Measurements from ENCODE around the gene MYO3B. TPM values are rescaled to one million over a fixed set of nuclear protein-coding genes. Genes with fewer than 3 reads are reported as not detected.

MYO3B gene
- total and polyA plus RNA-seq, 2 donors (not counting 1 experiment from before 2014, with no cell fraction given), result not detected

DNA sequence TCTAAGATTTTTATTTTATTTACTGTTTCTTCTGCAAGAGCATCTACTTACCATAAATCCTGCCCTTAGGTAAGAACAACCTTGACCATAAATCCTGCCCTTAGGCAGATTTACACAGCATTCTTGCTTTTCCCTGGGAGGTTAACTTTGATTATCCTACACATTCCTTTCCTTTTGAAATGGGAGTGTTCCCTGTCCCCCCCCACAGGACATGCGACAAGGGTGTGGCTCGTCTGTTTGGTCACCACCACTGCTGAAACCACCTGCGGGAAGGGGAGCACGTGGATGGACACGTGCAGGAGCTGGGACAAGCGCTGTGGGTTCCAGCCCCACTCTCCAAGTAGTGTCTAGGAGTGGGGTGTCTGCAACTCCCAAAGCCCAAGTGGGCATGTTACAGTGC lies 297.9 kb downstream of the MYO3B start:
- TF ChIP-seq, protein P1, sequence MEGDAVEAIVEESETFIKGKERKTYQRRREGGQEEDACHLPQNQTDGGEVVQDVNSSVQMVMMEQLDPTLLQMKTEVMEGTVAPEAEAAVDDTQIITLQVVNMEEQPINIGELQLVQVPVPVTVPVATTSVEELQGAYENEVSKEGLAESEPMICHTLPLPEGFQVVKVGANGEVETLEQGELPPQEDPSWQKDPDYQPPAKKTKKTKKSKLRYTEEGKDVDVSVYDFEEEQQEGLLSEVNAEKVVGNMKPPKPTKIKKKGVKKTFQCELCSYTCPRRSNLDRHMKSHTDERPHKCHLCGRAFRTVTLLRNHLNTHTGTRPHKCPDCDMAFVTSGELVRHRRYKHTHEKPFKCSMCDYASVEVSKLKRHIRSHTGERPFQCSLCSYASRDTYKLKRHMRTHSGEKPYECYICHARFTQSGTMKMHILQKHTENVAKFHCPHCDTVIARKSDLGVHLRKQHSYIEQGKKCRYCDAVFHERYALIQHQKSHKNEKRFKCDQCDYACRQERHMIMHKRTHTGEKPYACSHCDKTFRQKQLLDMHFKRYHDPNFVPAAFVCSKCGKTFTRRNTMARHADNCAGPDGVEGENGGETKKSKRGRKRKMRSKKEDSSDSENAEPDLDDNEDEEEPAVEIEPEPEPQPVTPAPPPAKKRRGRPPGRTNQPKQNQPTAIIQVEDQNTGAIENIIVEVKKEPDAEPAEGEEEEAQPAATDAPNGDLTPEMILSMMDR (IDR thresholded peaks at IDR 0.05), result no peak
- no peak for TF ChIP-seq EZH2 (IDR thresholded peaks at IDR 0.05; ENCODE audit: borderline replicate concordance, insufficient read depth, low read depth, low read length, poor library complexity, severe bottlenecking)

DNA sequence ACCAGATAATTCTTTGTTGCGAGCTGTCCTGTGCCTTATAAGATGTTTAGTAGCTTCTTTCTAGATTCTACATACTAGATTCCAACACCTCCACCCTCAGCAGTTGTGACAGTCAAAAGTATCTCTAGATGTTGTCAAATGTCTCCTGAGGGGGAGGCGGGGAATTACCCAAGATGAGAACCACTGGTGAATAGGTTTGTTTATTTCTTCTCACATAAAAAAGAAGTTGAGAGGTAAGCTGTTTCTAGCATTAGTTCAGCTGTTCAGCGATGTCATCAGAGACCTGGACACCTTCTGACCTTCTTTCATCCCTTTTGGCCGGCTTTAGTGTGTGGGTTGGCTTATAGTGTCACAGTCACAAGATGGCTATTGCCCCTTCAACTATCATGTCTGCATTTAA lies 299.7 kb downstream of the MYO3B start:
- POLR2A ChIA-PET, result no interaction called here
- no peaks in the 10 kb centered on the region for H3K4me1 Mint-ChIP-seq
- H4K20me1 ChIP-seq (ENCODE audit: control insufficient read depth, insufficient read depth, low read length, poor library complexity, severe bottlenecking), result no peaks in the 10 kb centered on the region
- H3K27me3 Mint-ChIP-seq, result peaks cover 8% of the 10 kb centered on the region
- ATAC-seq (ENCODE audit: low read depth), result no peak
- H3K4me3 Mint-ChIP-seq, result no peak overlapping the region
- H3K27ac Mint-ChIP-seq, result no peak overlapping the region
- no peaks in the 10 kb centered on the region for H3K27me3 ChIP-seq (replicated peaks in 1 of 4; ENCODE audit: control extremely low read depth in 1 of 4, control insufficient read depth in 3 of 4, insufficient read depth in 4 of 4, low read length in 3 of 4)
- no peak for DNase-seq
- H3K36me3 ChIP-seq (replicated peaks in 1 of 2; ENCODE audit: control extremely low read depth in 1 of 2, control insufficient read depth in 1 of 2, extremely low read depth in 1 of 2, insufficient read depth in 2 of 2, low read length in 1 of 2), result no peaks in the 10 kb centered on the region
- H3K27ac ChIP-seq (ENCODE audit: low read length in 2 of 2), result no peak overlapping the region
- TF ChIP-seq, protein P1 (IDR thresholded peaks at IDR 0.05), result no peak
- no peak for TF ChIP-seq EZH2 (IDR thresholded peaks at IDR 0.05; ENCODE audit: borderline replicate concordance, insufficient read depth, low read depth, low read length, poor library complexity, severe bottlenecking)
- intact Hi-C loops (cut with micrococcal nuclease), result no loop called here
- H3K9ac ChIP-seq (ENCODE audit: low read length), result no peak overlapping the region
- H3K79me2 ChIP-seq (ENCODE audit: control insufficient read depth, insufficient read depth, low read length), result no peaks in the 10 kb centered on the region
- no peak overlapping the region for H2AFZ ChIP-seq (ENCODE audit: insufficient read depth, low read depth, low read length, poor library complexity, severe bottlenecking)
- CTCF ChIA-PET, result no interaction called here
- H3K4me1 ChIP-seq (ENCODE audit: control insufficient read depth in 2 of 2, insufficient read depth in 2 of 2, low read length in 2 of 2), result no peaks in the 10 kb centered on the region
- no peak overlapping the region for H3K4me2 ChIP-seq (replicated peaks; ENCODE audit: low read depth, low read length, poor library complexity, severe bottlenecking)
- no CpG with 5 or more reads among the region's 4 CpGs for WGBS (ENCODE audit: insufficient coverage)
- no peaks in the 10 kb centered on the region for H3K9me3 Mint-ChIP-seq (ENCODE audit: insufficient read depth)
- no peak overlapping the region for H3K4me3 ChIP-seq (ENCODE audit: control extremely low read depth in 1 of 5, extremely low read depth in 1 of 5, insufficient read depth in 1 of 5, low read depth in 2 of 5, low read length in 4 of 5)
- peaks cover 0 to 3% (median 0%) of the 10 kb centered on the region in 3 donors for H3K9me3 ChIP-seq (ENCODE audit: control extremely low read depth in 1 of 3, control insufficient read depth in 2 of 3, insufficient read depth in 1 of 3, low read length in 2 of 3)

More for the DNA sequence above, 297.9 kb downstream of the MYO3B start:
- Histone ChIP-seq H2AFZ (ENCODE audit: insufficient read depth, low read depth, low read length, poor library complexity, severe bottlenecking) (no peak overlapping the region), H3K4me2 (replicated peaks; ENCODE audit: low read depth, low read length, poor library complexity, severe bottlenecking) (no peak overlapping the region), H3K79me2 (ENCODE audit: control insufficient read depth, insufficient read depth, low read length) (no peaks in the 10 kb centered on the region), H3K9ac (ENCODE audit: low read length) (no peak overlapping the region), H3K36me3 (replicated peaks in 1 of 2; ENCODE audit: control extremely low read depth in 1 of 2, control insufficient read depth in 1 of 2, extremely low read depth in 1 of 2, insufficient read depth in 2 of 2, low read length in 1 of 2) (no peaks in the 10 kb centered on the region), H3K27me3 (replicated peaks in 1 of 4; ENCODE audit: control extremely low read depth in 1 of 4, control insufficient read depth in 3 of 4, insufficient read depth in 4 of 4, low read length in 3 of 4) (no peaks in the 10 kb centered on the region), H4K20me1 (ENCODE audit: control insufficient read depth, insufficient read depth, low read length, poor library complexity, severe bottlenecking) (no peaks in the 10 kb centered on the region), H3K4me1 (ENCODE audit: control insufficient read depth in 2 of 2, insufficient read depth in 2 of 2, low read length in 2 of 2) (no peaks in the 10 kb centered on the region), H3K4me3 (ENCODE audit: control extremely low read depth in 1 of 5, extremely low read depth in 1 of 5, insufficient read depth in 1 of 5, low read depth in 2 of 5, low read length in 4 of 5) (no peak overlapping the region), H3K9me3 (ENCODE audit: control extremely low read depth in 1 of 3, control insufficient read depth in 2 of 3, insufficient read depth in 1 of 3, low read length in 2 of 3) (peaks cover 0 to 3% (median 0%) of the 10 kb centered on the region in 3 donors), H3K27ac (ENCODE audit: low read length in 2 of 2) (no peak overlapping the region)
- DNase-seq, result no peak
- Mint-ChIP-seq H3K4me3 (no peak overlapping the region), H3K27me3 (peaks cover 8% of the 10 kb centered on the region), H3K9me3 (ENCODE audit: insufficient read depth) (peaks cover 3% of the 10 kb centered on the region), H3K4me1 (no peaks in the 10 kb centered on the region), H3K27ac (no peak overlapping the region)
- no peak for ATAC-seq (ENCODE audit: low read depth)
- intact Hi-C loops (cut with micrococcal nuclease), result no loop called here
- ChIA-PET CTCF (no interaction called here), POLR2A (no interaction called here)
- 91% methylated on average over 5 of the region's 6 CpGs for WGBS (ENCODE audit: insufficient coverage)

All from B cell (primary cell).